Subcutaneous adipose tissue (tissue), 4 donors: ENCODE results near the gene NTN3. TPM values are rescaled to one million over a fixed set of nuclear protein-coding genes. Genes with fewer than 3 reads are reported as not detected.

ENCODE experiments used
- total RNA-seq, 4 donors: library from RNA; depleted of rRNA; stranded (reverse); fragments of >200 nt; gene quantifications; one replicate each; pipeline ENCODE4 v1.1.0, GENCODE V29; 2016
- TF ChIP-seq, protein P1 (sequence below): fragments of 450-650 bp; IDR thresholded peaks from one replicate; pipeline ENCODE4 v1.5.1; 2016; ENCODE audit warnings: low read depth, mild to moderate bottlenecking, control low read depth, antibody characterized with exemption, moderate library complexity

The NTN3 gene
- total RNA-seq, 4 donors from 2014 or later, result not detected

DNA sequence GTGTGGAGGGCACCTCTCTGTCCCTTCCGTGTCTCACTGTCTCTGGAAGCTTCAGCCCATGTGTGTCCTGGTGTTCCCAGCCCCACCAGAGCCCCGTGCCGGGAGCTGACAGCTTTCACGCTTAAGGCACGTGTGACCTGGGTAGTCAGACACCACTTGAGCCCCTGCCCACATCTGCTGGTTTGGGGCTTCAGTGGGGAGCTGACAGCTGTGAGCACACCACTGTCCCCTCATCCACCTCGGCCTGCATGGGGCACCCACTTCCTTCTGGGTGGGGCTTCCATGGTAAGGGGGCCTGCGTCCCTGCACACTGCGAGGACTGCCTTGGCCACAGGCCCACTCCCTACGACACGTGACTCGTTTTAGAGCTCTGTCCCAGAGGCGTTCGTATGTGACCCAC is 13.8 kb upstream of the NTN3 start:
- TF ChIP-seq, protein P1, sequence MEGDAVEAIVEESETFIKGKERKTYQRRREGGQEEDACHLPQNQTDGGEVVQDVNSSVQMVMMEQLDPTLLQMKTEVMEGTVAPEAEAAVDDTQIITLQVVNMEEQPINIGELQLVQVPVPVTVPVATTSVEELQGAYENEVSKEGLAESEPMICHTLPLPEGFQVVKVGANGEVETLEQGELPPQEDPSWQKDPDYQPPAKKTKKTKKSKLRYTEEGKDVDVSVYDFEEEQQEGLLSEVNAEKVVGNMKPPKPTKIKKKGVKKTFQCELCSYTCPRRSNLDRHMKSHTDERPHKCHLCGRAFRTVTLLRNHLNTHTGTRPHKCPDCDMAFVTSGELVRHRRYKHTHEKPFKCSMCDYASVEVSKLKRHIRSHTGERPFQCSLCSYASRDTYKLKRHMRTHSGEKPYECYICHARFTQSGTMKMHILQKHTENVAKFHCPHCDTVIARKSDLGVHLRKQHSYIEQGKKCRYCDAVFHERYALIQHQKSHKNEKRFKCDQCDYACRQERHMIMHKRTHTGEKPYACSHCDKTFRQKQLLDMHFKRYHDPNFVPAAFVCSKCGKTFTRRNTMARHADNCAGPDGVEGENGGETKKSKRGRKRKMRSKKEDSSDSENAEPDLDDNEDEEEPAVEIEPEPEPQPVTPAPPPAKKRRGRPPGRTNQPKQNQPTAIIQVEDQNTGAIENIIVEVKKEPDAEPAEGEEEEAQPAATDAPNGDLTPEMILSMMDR, result no peak

DNA sequence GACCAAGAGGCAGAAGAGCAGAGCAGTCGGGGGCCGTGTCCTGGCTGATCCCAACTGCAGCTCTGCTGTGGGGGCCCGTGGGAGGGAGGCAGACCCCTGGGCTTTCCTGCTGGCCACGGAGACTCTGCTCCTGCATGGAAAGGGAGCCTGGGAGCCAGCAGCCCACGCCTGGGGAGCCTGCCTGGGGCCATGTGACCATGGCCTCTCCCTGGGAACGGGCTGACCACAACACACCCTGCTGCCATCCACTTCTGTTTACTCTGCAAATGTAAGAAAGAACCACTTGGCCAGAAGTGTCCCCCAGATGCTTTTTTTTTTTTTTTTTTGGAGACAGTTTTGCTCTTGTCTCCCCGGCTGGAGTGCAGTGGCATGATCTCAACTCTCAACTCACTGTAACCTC is 13.2 kb upstream of the NTN3 start:
- TF ChIP-seq, protein P1, result no peak

DNA sequence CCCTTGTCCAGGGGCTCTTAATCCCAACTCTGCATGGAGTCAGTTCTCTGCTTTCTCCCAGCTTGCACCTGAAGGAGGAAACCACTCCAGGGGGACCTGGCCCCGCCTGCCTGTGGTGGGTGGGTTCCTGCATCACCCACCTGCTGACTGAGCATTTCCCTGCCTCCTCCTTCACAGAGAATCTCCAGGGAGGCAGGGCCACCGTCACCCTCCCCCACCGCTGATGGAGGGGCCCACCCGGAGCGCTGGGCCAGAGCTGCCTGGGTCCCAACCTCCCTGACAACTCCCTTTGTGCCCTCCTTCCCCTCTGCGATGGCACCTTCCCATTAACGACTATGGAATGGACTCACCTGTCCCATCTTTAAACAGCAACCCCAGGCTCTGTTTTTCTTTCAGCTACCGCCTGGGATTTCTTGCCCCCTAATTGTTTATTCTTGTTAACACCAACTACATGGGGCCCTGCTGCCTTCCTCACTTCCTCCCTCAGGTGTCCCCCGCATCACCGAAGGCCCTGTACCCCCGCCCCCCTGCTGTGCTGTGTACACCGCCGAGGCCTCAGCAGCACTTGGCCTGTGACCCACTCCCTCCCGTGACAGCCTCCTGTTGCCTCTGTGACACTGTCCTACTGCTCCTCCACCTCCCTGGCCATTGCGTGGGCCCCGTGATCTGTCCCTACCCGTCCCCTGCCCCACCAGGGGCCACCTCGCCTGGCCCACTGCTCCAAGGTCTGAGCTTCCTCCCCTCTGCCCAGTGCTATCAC is 12.0 kb upstream of the NTN3 start:
- TF ChIP-seq, protein P1, result no peak

DNA sequence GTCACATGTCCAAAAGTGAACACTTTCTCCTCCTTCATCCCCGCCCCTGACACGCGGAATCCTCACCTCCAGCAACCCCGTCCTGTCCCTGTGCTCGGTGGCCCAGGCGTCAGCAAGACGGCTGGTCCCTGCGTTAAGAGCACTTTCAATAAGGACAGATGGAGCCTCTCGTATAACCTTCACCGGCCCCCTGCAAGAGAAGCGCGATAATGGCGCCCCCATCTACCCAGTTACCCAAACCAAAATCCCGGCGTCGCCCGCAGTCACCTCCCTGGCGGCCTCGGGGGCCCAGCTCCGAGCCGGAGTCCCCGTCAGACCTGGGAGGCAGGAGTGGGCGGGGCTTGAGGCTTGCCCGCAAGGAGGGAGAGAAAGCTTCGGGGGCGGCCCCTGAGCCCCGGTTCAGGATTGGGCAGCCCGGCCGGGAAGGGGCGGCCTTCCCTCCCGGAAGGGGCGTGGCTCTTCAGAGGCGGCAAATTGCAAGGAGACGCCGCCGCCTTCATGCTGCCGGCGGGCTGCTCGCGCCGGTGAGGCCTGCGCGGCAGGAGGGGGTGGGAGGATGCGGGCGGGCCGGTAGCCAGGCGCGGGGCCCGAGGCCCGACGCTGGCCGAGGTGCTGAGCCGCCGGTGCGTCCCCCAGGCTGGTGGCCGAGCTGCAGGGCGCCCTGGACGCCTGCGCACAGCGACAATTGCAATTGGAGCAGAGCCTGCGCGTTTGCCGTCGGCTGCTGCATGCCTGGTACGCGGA is 11.3 kb upstream of the NTN3 start, which contains the start of gene TEDC2:
TEDC2 (plus strand) TSS at position 463 of the 744 bp plus-strand sequence; CDS start at position 499, 36 bp downstream.
- TF ChIP-seq, protein P1, result no peak

DNA sequence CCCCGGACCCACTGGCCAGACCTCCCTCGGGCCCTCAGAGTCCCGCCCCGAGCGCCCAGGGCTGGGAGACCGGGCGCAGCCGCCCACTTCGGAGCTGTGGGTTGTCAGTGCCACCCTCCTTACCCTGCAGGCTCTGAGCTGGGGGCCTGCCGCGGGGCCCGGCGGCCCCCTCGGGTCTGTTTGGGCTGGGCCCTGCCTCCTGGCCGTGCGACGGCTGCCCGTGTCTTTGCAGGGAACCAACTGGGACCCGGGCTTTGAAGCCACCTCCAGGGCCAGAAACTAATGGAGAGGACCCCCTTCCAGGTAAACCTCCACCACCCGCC is 10.7 kb upstream of the NTN3 start:
- TF ChIP-seq, protein P1, result no peak

DNA sequence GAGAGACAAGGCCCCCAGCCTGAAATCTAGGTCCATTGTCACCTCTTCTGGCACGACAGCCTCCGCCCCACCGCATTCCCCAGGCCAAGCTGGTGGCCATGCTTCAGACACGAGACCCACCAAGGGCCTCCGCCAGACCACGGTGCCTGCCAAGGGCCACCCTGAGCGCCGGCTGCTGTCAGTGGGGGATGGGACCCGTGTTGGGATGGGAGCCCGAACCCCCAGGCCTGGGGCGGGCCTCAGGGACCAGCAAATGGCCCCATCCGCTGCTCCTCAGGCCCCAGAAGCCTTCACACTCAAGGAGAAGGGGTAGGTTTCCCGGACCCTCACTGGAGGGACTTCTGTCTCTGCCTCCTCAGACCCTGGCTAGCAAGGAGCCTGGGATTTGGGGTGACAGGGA is 10.2 kb upstream of the NTN3 start:
- TF ChIP-seq, protein P1, result no peak

DNA sequence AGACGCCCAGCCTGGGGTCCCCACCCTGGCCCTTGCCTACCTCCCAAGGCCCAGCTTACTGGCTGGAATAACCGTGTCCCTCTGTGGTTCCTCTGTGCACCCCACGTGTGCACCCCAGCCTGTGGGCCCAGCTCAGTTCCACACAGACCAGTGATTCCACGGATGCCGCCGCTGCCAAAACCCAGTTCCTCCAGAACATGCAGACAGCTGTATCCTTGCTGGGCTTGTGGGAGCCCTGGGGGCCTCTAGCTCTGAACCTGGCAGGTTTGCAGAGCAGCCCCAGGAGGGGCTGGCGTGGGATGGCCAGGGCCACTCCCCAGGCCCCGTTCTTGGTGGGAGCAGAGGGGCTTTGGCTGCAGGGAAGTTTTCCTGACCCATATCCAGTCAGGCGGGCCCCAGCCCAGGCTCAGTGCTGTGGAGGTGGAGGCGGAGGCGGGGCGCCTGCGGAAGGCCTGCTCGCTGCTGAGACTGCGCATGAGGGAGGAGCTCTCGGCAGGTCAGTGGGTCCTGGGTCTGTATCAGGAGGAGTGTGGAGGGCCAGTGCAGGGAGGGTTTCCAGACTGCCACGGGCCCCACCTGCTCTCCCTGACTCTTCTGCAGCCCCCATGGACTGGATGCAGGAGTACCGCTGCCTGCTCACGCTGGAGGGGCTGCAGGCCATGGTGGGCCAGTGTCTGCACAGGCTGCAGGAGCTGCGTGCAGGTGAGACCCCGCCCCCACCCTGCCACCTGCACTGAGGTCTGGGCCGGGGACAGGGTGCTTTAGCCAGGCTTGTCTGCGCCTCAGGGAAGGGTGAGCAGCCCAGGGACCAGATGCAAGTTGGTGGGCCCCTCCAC is 8.8 kb upstream of the NTN3 start:
- TF ChIP-seq, protein P1, result no peak
